ENCODE results near the gene AGBL5. TPM values are rescaled to one million over a fixed set of nuclear protein-coding genes. Genes with fewer than 3 reads are reported as not detected.
A peak's percentile ranks its signal among the peaks of the same experiment; 100 is the strongest.

Gene AGBL5
- total and polyA plus RNA-seq, 2 of the 13 experiments (the other 11 are each of a cell fraction or from before 2014, with no cell fraction given), result 55.9 to 73.3 TPM

- TF ChIP-seq HOXA9 (CRISPR knock-in tag; IDR thresholded peaks at IDR 0.05; ENCODE audit: borderline replicate concordance) (peak; percentile 65), TSC22D2 (CRISPR knock-in tag; IDR thresholded peaks at IDR 0.05; ENCODE audit: borderline replicate concordance) (peak; percentile 7; the same call in 1 of the 2 replicates), TP53 (CRISPR knock-in tag; conservative IDR thresholded peaks at IDR 0.05) (peak; percentile 3; the same call in 1 of the 2 replicates), ATF6 (CRISPR knock-in tag; conservative IDR thresholded peaks at IDR 0.05) (peak; percentile 67; the same call in 1 of the 2 replicates), LCORL (IDR thresholded peaks at IDR 0.05) (no peak), LCORL (CRISPR knock-in tag; IDR thresholded peaks at IDR 0.05) (peak; percentile 75; the same call in 1 of the 2 replicates), ZNF670 (CRISPR knock-in tag; IDR thresholded peaks at IDR 0.05; ENCODE audit: borderline replicate concordance) (peak; percentile 66), SATB2 (CRISPR knock-in tag; IDR thresholded peaks at IDR 0.05) (no peak), CEBPB (IDR thresholded peaks at IDR 0.05; ENCODE audit: borderline replicate concordance, low read depth, low read length) (no peak), GABPB1 (CRISPR knock-in tag; IDR thresholded peaks at IDR 0.05) (peak; percentile 78; the same call in 1 of the 2 replicates), ZNF639 (CRISPR knock-in tag; conservative IDR thresholded peaks at IDR 0.05) (peak; percentile 17), E2F1 (CRISPR knock-in tag; IDR thresholded peaks at IDR 0.05) (peak; percentile 31), PITX1 (CRISPR knock-in tag; IDR thresholded peaks at IDR 0.05) (peak; percentile 25; the same call in 1 of the 2 replicates), AKAP8 (CRISPR knock-in tag; IDR thresholded peaks at IDR 0.05) (0 out of 2 replicates have a peak, but pooled peaks have one; percentile 55), GLMP (CRISPR knock-in tag; IDR thresholded peaks at IDR 0.05; ENCODE audit: borderline replicate concordance) (0 out of 2 replicates have a peak, but pooled peaks have one; percentile 8), ARID4A (CRISPR knock-in tag; IDR thresholded peaks at IDR 0.05; ENCODE audit: borderline replicate concordance) (peak; percentile 55; the same call in 1 of the 2 replicates)
- TF ChIP-seq, protein P1, sequence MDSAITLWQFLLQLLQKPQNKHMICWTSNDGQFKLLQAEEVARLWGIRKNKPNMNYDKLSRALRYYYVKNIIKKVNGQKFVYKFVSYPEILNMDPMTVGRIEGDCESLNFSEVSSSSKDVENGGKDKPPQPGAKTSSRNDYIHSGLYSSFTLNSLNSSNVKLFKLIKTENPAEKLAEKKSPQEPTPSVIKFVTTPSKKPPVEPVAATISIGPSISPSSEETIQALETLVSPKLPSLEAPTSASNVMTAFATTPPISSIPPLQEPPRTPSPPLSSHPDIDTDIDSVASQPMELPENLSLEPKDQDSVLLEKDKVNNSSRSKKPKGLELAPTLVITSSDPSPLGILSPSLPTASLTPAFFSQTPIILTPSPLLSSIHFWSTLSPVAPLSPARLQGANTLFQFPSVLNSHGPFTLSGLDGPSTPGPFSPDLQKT (CRISPR knock-in tag; IDR thresholded peaks at IDR 0.05; ENCODE audit: borderline replicate concordance), result no peak
Observed at GRCh38 chr2:27050281-27050995, 1.0 kb upstream of the AGBL5 start (continued).

All from HepG2 (cell line).